Hematopoietic multipotent progenitor cell treated with erythropoietin and hydrocortisone succinate and interleukin-3 and kit ligand, for 6 days (in vitro differentiated cells): ENCODE data around the gene BTBD17.
A peak's percentile ranks its signal among the peaks of the same experiment; 100 is the strongest.
"Not testable (repeated sequence)": the region's sequence is repeated elsewhere in the genome, so short reads cannot be mapped to it uniquely, and the experiment has no call there.

Source experiments
- DNase-seq: peaks from one replicate; pipeline ENCODE4 v3.0.0-alpha.2; 2015

Gene BTBD17

GRCh38 chr17:74361230-74362068 lies at the start of gene BTBD17:
Gene BTBD17, minus strand, starts transcription at chr17:74361868. Its CDS starts 49 bp downstream, at chr17:74361819.
- peak; percentile 47 for DNase-seq

GRCh38 chr17:74410001-74410443 lies 48.4 kb upstream of the BTBD17 start:
- DNase-seq, result no peak

- DNase-seq, result no peak
These were observed 47.1 kb upstream of the BTBD17 start for GRCh38 chr17:74408815-74409214.

- no peak for DNase-seq
These were observed 46.6 kb upstream of the BTBD17 start for GRCh38 chr17:74408262-74408661.

- no peak for DNase-seq
These were observed 45.7 kb upstream of the BTBD17 start for GRCh38 chr17:74407384-74407783.

GRCh38 chr17:74405311-74405710 lies 43.6 kb upstream of the BTBD17 start:
- DNase-seq, result not testable (repeated sequence)

- DNase-seq, result no peak
These were observed 43.1 kb upstream of the BTBD17 start for GRCh38 chr17:74404789-74405188.

GRCh38 chr17:74404218-74404617 lies 42.5 kb upstream of the BTBD17 start:
- no peak for DNase-seq

- no peak for DNase-seq
These were observed 42.0 kb upstream of the BTBD17 start for GRCh38 chr17:74403512-74404137.

GRCh38 chr17:74402048-74402447 lies 40.4 kb upstream of the BTBD17 start:
- no peak for DNase-seq

- DNase-seq, result no peak
These were observed 34.9 kb upstream of the BTBD17 start for GRCh38 chr17:74396567-74396966.

GRCh38 chr17:74394977-74395376 lies 33.3 kb upstream of the BTBD17 start:
- no peak for DNase-seq

- no peak for DNase-seq
These were observed 32.7 kb upstream of the BTBD17 start for GRCh38 chr17:74394275-74394950.

- DNase-seq, result no peak
These were observed 31.8 kb upstream of the BTBD17 start for GRCh38 chr17:74393346-74393942.

- no peak for DNase-seq
These were observed 31.2 kb upstream of the BTBD17 start for GRCh38 chr17:74392848-74393247.

- DNase-seq, result peak; percentile 29
These were observed 30.1 kb upstream of the BTBD17 start for GRCh38 chr17:74391771-74392170.

GRCh38 chr17:74390680-74391653 lies 29.3 kb upstream of the BTBD17 start:
- no peak for DNase-seq

- no peak for DNase-seq
These were observed 28.4 kb upstream of the BTBD17 start for GRCh38 chr17:74389937-74390679.

- no peak for DNase-seq
These were observed 27.6 kb upstream of the BTBD17 start for GRCh38 chr17:74389084-74389753.

GRCh38 chr17:74387365-74388218 lies 25.9 kb upstream of the BTBD17 start:
- DNase-seq, result no peak
